ENCODE data around the gene KDM8.

GRCh38 chr16:27246439-27246838 lies 43.1 kb downstream of the KDM8 start:
- TF ChIP-seq POLR2A (IDR thresholded peaks at IDR 0.05; ENCODE audit: borderline replicate concordance, extremely low read depth, insufficient read depth, insufficient read length) (no peak), CTCF (IDR thresholded peaks at IDR 0.05 in 2 of 3, conservative IDR thresholded peaks at IDR 0.05 in 1 of 3; ENCODE audit: borderline replicate concordance in 1 of 3, insufficient read depth in 1 of 3, low read depth in 2 of 3, low read length in 2 of 3) (no peak), MAX (IDR thresholded peaks at IDR 0.05) (no peak), POLR2AphosphoS5 (IDR thresholded peaks at IDR 0.05; ENCODE audit: low read depth, low read length) (no peak), ZFX (IDR thresholded peaks at IDR 0.05) (no peak), FOSL1 (IDR thresholded peaks at IDR 0.05; ENCODE audit: low read depth) (no peak), RAD21 (IDR thresholded peaks at IDR 0.05; ENCODE audit: low read depth) (no peak), YY1 (IDR thresholded peaks at IDR 0.05; ENCODE audit: extremely low read depth, insufficient replicate concordance, low read depth, low read length) (no peak), JUND (IDR thresholded peaks at IDR 0.05) (no peak), EZH2 (IDR thresholded peaks at IDR 0.05) (no peak), EGR1 (IDR thresholded peaks at IDR 0.05; ENCODE audit: low read depth) (no peak), ATF3 (IDR thresholded peaks at IDR 0.05) (no peak), EZH2phosphoT487 (IDR thresholded peaks at IDR 0.05; ENCODE audit: borderline replicate concordance) (no peak)

All from HCT116 (cell line).